ENCODE data around the gene GMCL1.

- TF ChIP-seq CTCF (conservative IDR thresholded peaks at IDR 0.05; ENCODE audit: low read depth, low read length) (no peak), EZH2 (IDR thresholded peaks at IDR 0.05; ENCODE audit: borderline replicate concordance, low read depth, low read length, poor library complexity, severe bottlenecking) (no peak)
These were observed 33.8 kb downstream of the GMCL1 start for GRCh38 chr2:69863298-69863697.
